CD1c-positive myeloid dendritic cell (primary cell): ENCODE measurements around the gene PLEKHG7.

Source experiments
- DNase-seq: peaks from one replicate; pipeline ENCODE4 v3.0.0-alpha.2; 2016; ENCODE audit errors: extremely low spot score

The PLEKHG7 gene

GRCh38 chr12:92715625-92716024 lies 12.8 kb downstream of the PLEKHG7 start:
- DNase-seq = no peak

GRCh38 chr12:92717202-92717601 lies 14.4 kb downstream of the PLEKHG7 start:
- peak; percentile 4 for DNase-seq

- DNase-seq = no peak
Measured at GRCh38 chr12:92718483-92718990, 15.7 kb downstream of the PLEKHG7 start.

GRCh38 chr12:92719674-92720073 lies 16.9 kb downstream of the PLEKHG7 start:
- no peak for DNase-seq

- DNase-seq = no peak
Measured at GRCh38 chr12:92721130-92721529, 18.3 kb downstream of the PLEKHG7 start.

GRCh38 chr12:92721656-92722055 lies 18.9 kb downstream of the PLEKHG7 start:
- no peak for DNase-seq

GRCh38 chr12:92722897-92723296 lies 20.1 kb downstream of the PLEKHG7 start:
- no peak for DNase-seq

GRCh38 chr12:92726850-92727249 lies 24.1 kb downstream of the PLEKHG7 start:
- no peak for DNase-seq

GRCh38 chr12:92729773-92730305 lies 27.1 kb downstream of the PLEKHG7 start:
- DNase-seq = no peak

GRCh38 chr12:92730758-92731157 lies 28.0 kb downstream of the PLEKHG7 start:
- no peak for DNase-seq

- no peak for DNase-seq
Measured at GRCh38 chr12:92732216-92732615, 29.4 kb downstream of the PLEKHG7 start.

- no peak for DNase-seq
Measured at GRCh38 chr12:92732716-92733115, 29.9 kb downstream of the PLEKHG7 start.

GRCh38 chr12:92733181-92733580 lies 30.4 kb downstream of the PLEKHG7 start:
- DNase-seq = no peak

GRCh38 chr12:92733661-92734060 lies 30.9 kb downstream of the PLEKHG7 start:
- no peak for DNase-seq

- no peak for DNase-seq
Measured at GRCh38 chr12:92735131-92735721, 32.4 kb downstream of the PLEKHG7 start.

GRCh38 chr12:92736605-92737004 lies 33.8 kb downstream of the PLEKHG7 start:
- no peak for DNase-seq

- no peak for DNase-seq
Measured at GRCh38 chr12:92737855-92738850, 35.4 kb downstream of the PLEKHG7 start.

GRCh38 chr12:92739113-92739512 lies 36.3 kb downstream of the PLEKHG7 start:
- DNase-seq = no peak

- DNase-seq = no peak
Measured at GRCh38 chr12:92740411-92740810, 37.6 kb downstream of the PLEKHG7 start.

- no peak for DNase-seq
Measured at GRCh38 chr12:92743026-92743425, 40.2 kb downstream of the PLEKHG7 start.

- no peak for DNase-seq
Measured at GRCh38 chr12:92745856-92746550, 43.2 kb downstream of the PLEKHG7 start.

- no peak for DNase-seq
Measured at GRCh38 chr12:92747151-92747550, 44.4 kb downstream of the PLEKHG7 start.
